Cardiac fibroblast (primary cell): ENCODE results near the gene CNIH1.

Experiments used
- DNase-seq, 2 donors: peaks; one replicate each; pipeline versions ENCODE4 v3.0.0 to v3.0.0-alpha.2; 2010; ENCODE audit warnings: low read depth in 2 of 2
- H3K4me3 ChIP-seq, 2 donors: replicated peaks in 1 of 2; 1 replicate in 1 of 2; 2 replicates in 1 of 2; pipeline ENCODE4 v1.5.1; 2011; ENCODE audit warnings: low read depth in 2 of 2, low read length in 2 of 2, mild to moderate bottlenecking in 2 of 2, moderate library complexity in 1 of 2
- TF ChIP-seq, protein P1 (sequence below): IDR thresholded peaks from one replicate; pipeline ENCODE4 v1.5.1; 2011; ENCODE audit warnings: low read depth, mild to moderate bottlenecking, low read length, inconsistent platforms

The CNIH1 gene

DNA sequence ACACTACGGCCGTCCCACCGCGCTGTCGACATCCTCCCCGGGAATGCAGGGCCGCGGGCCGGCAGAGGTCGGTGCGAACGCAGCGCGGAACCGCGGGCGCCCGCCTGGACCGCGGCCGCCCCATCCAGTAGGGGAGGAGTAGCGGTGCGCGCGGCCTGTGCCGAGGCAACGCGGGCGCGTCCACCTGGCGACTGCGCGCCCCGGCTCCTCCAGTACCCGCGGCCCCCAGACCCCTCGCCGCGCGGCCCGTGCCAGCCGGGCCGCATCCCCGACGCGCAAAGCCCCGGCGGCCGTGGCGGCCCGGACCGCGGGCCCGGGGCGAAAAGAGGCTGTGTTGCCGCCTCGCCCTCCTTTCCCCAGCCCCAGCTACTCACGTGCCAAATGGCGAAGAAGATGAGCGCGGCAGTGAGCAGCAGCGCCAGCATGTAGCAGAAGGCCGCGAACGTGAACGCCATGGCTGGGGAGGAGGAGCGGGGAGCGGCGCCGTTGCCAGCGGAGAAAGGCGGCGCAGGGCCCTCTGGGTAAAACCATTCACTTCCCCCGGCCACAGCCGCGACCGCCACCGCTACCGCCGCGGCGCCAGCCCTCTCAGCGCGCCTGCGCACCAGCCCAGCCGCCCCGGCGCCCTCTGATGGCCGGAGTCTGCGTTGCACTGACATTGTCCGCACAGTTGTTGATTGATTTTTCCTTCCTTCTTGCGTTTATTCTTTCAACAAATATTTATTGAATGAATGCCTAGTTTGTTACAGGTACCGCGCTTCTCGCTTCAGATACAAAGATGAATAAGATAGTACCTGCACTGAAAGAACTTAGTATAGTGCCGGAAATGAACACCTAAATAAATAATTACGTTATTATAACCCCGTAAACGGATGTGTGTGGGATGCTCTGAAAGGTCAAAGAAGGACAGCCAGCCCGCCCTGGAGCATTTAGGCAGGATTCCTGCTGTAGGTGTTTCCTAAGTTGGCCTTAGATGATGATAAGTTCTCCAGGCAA is at the start of gene CNIH1:
TSS of gene CNIH1 (minus strand) at position 502 of the 996 bp plus-strand sequence. CDS start at position 455, 47 bp downstream.
- TF ChIP-seq, protein P1, sequence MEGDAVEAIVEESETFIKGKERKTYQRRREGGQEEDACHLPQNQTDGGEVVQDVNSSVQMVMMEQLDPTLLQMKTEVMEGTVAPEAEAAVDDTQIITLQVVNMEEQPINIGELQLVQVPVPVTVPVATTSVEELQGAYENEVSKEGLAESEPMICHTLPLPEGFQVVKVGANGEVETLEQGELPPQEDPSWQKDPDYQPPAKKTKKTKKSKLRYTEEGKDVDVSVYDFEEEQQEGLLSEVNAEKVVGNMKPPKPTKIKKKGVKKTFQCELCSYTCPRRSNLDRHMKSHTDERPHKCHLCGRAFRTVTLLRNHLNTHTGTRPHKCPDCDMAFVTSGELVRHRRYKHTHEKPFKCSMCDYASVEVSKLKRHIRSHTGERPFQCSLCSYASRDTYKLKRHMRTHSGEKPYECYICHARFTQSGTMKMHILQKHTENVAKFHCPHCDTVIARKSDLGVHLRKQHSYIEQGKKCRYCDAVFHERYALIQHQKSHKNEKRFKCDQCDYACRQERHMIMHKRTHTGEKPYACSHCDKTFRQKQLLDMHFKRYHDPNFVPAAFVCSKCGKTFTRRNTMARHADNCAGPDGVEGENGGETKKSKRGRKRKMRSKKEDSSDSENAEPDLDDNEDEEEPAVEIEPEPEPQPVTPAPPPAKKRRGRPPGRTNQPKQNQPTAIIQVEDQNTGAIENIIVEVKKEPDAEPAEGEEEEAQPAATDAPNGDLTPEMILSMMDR: peak; percentile 80
- peak; percentile 93 to 95 for DNase-seq
- peak within 1 kb of the TSS; percentile 69 to 82 for H3K4me3 ChIP-seq

DNA sequence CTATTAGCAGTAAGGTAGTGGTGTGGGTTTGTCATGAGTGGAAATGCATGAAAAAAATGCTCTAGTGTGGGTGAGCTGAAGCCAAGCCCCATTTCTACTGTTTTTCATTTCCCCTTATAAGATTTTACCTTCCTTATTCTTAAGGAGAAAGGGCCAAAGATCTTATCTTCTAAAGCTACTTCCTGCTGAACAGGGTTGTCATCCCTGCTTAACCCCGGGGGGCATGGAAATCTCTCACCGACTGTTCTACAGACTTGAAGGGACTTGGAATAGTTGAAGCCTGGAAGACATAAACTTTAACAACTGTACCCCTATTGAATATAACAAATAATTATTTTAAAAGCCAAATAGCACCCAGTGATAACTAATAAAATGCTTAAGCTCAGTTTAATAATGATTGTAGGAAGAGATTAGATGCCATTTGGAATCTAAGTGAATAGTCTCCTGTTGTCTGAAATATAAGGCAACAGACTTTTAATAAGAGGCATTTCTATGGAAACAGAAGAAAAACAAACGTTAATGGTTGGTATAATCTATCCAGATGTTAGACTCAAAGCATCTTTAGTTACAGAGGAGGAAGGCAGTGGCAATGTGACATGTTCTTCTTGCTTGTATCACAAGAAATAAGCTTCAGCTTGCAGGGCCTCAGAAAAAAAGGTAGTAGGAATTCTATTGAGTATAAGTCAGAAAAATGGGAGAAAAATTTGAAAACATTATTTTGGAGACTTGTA is 49.4 kb upstream of the CNIH1 start:
- TF ChIP-seq, protein P1: no peak
- H3K4me3 ChIP-seq: no peak overlapping the region
- DNase-seq: no peak

- TF ChIP-seq, protein P1: no peak
- H3K4me3 ChIP-seq: peak overlapping the region in 1 of 2 donors; percentile 86
- DNase-seq: no peak
These were observed 48.7 kb upstream of the CNIH1 start for GRCh38 chr14:54489731-54490444.

DNA sequence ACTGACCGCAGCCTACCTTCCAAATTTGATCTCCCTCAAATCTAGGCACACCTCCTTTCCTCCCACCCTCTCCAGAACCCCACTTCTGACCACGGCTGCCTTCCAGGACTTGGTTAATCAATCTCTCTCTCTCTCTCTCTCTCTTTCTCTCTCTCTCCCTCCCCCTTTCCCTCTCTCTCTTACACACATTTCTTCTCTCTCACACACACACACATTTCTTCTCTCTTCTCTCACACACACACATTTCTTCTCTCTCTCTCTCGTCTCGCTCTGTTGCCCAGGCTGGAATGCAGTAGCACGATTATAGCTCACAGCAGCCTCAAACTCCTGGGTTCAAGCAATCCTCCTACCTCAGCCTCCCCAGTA is 48.1 kb upstream of the CNIH1 start:
- DNase-seq: no peak
- TF ChIP-seq, protein P1: no peak
- H3K4me3 ChIP-seq: peak overlapping the region; percentile 86 to 92

GRCh38 chr14:54488646-54489317 is 47.6 kb upstream of the CNIH1 start, which contains the start of gene GMFB:
Gene GMFB, minus strand, starts transcription at chr14:54488980. Its CDS starts 53 bp downstream, at chr14:54488927.
- TF ChIP-seq, protein P1: peak; percentile 66
- peak; percentile 96 to 98 for DNase-seq
- peak within 1 kb of the TSS; percentile 86 to 92 for H3K4me3 ChIP-seq

DNA sequence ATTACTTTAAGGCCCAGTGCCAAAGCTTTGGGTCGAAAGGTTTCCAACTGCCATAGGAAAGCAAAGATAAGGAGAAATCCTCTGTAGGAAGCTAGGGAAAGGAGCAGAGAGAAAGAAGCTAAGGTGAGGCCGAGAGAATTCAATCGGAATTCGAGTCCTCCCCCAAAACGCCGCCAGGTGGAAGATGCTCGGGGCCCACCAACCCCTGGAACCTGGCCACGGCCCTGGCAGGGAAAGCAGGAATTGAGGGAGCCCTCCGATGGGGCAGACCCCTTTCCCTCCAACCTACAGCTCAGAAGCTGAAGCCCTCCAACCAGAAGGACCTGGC is 47.1 kb upstream of the CNIH1 start:
- peak overlapping the region; percentile 86 to 92 for H3K4me3 ChIP-seq
- TF ChIP-seq, protein P1: peak; percentile 20
- DNase-seq: no peak
